Measurements from ENCODE around the gene CWC27. TPM values are rescaled to one million over a fixed set of nuclear protein-coding genes. Genes with fewer than 3 reads are reported as not detected.
A peak's percentile ranks its signal among the peaks of the same experiment; 100 is the strongest.

Gene CWC27
- total RNA-seq, 1 donor from 2014 or later: 23.3 TPM

DNA sequence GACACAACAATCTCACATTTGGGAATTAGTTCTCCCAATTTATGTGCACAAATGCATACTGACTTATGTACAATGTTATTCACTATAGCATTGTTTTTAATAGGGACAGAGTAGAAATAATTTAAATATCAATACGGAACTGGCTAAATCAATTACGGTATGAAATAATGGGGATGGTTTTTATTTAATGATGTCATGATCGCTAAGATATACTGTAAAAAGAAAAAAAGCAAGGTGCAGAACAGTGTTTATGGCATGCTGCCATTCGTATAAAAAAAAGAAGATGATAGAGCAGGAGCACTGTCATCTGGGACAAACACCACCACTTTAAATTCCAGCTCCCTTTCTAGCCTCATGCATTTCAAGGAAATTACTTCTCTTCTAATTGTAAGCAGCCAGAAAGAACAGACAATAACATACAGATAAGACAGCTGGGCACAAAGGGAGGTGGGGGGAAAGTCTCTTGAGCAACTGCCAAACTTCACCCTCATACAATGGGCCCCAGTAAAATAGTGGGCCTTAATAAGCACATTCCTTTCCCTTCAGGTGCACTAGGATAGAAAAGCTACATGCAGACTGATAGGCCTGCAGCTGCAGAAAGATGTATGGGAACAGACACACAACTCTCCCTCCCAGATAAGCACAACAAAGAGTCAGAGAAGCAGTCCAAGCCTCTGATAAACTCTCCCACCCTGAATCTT is 8.6 kb upstream of the CWC27 start:
- Mint-ChIP-seq H3K36me3 (ENCODE audit: unreplicated experiment) (no peaks in the 10 kb centered on the region), H3K27me3 (ENCODE audit: unreplicated experiment) (no peaks in the 10 kb centered on the region), H3K4me3 (ENCODE audit: unreplicated experiment) (no peak overlapping the region), H3K27ac (ENCODE audit: unreplicated experiment) (peak overlapping the region; percentile 57), H3K4me1 (ENCODE audit: low read depth, unreplicated experiment) (peaks cover 9% of the 10 kb centered on the region), H3K9me3 (ENCODE audit: unreplicated experiment) (no peaks in the 10 kb centered on the region)
- DNase-seq: no peak
- TF ChIP-seq, protein P1, sequence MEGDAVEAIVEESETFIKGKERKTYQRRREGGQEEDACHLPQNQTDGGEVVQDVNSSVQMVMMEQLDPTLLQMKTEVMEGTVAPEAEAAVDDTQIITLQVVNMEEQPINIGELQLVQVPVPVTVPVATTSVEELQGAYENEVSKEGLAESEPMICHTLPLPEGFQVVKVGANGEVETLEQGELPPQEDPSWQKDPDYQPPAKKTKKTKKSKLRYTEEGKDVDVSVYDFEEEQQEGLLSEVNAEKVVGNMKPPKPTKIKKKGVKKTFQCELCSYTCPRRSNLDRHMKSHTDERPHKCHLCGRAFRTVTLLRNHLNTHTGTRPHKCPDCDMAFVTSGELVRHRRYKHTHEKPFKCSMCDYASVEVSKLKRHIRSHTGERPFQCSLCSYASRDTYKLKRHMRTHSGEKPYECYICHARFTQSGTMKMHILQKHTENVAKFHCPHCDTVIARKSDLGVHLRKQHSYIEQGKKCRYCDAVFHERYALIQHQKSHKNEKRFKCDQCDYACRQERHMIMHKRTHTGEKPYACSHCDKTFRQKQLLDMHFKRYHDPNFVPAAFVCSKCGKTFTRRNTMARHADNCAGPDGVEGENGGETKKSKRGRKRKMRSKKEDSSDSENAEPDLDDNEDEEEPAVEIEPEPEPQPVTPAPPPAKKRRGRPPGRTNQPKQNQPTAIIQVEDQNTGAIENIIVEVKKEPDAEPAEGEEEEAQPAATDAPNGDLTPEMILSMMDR (IDR thresholded peaks at IDR 0.05; ENCODE audit: partially characterized antibody, unreplicated experiment): no peak

DNA sequence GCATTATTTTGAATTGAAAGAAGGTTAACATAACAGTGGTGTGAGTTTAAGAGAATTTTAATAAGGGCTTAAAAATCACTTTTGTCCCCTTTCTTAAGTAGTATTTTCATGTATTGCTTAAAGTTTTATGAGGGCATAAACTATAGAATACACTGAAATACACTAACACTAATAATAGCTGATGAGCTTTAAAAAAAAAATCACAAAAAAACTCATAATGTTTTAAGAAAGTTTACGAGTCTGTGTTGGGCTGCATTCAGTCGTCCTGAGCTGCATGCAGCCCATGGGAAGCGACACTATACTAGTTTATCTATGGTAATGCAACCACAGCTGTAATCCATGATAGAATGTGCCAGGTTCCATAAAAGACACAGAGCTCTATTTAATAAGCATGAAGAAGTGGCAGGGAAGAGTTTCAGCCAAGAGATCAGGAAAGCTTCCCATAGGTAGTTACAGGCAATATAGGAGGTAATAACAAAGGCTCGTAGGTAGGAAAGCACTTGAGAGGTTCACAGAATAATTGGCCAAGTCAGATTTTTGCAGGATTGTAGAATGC is 4.7 kb upstream of the CWC27 start:
- DNase-seq: no peak
- Mint-ChIP-seq H3K4me1 (ENCODE audit: low read depth, unreplicated experiment) (peaks cover 17% of the 10 kb centered on the region), H3K4me3 (ENCODE audit: unreplicated experiment) (no peak overlapping the region), H3K36me3 (ENCODE audit: unreplicated experiment) (no peaks in the 10 kb centered on the region), H3K27ac (ENCODE audit: unreplicated experiment) (no peak overlapping the region), H3K27me3 (ENCODE audit: unreplicated experiment) (no peaks in the 10 kb centered on the region), H3K9me3 (ENCODE audit: unreplicated experiment) (peaks cover 4% of the 10 kb centered on the region)
- TF ChIP-seq, protein P1 (IDR thresholded peaks at IDR 0.05; ENCODE audit: partially characterized antibody, unreplicated experiment): no peak

DNA sequence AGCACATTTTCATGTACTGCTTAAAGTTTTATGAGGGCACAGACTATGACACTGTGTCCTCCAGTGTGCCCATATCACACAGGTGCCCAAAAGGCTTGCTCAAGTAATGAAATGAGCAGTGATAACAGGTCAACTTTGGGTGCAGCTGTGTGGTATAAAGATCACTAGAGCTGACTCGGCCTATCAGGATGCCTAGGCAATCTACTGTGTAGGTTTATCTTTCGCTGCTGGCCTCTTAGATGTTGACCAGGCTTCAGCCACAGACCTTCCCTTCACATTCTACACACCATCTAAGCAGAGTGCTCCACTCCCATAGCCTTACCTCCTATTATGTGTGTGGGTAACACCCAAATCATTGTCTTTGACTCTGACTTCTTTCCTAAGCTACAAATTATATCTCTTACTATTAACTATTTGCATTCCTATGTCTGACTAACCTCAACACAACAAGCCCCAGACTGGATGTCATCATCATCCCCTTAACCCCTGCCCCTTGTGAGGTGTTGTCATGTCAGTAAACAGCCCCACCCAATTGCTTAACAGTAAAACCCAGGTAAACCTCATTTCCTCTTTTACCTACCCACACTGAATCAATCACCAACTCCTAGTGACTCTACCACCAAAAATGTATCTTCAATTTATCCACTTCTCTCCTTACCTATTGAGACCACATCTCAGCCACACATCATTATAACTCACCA is 2.8 kb upstream of the CWC27 start:
- H3K4me3 Mint-ChIP-seq (ENCODE audit: unreplicated experiment): no peak overlapping the region
- no peaks in the 10 kb centered on the region for H3K27me3 Mint-ChIP-seq (ENCODE audit: unreplicated experiment)
- TF ChIP-seq, protein P1 (IDR thresholded peaks at IDR 0.05; ENCODE audit: partially characterized antibody, unreplicated experiment): no peak
- peaks cover 5% of the 10 kb centered on the region for H3K9me3 Mint-ChIP-seq (ENCODE audit: unreplicated experiment)
- no peaks in the 10 kb centered on the region for H3K36me3 Mint-ChIP-seq (ENCODE audit: unreplicated experiment)
- no peak overlapping the region for H3K27ac Mint-ChIP-seq (ENCODE audit: unreplicated experiment)
- no peak for DNase-seq
- peaks cover 16% of the 10 kb centered on the region for H3K4me1 Mint-ChIP-seq (ENCODE audit: low read depth, unreplicated experiment)

DNA sequence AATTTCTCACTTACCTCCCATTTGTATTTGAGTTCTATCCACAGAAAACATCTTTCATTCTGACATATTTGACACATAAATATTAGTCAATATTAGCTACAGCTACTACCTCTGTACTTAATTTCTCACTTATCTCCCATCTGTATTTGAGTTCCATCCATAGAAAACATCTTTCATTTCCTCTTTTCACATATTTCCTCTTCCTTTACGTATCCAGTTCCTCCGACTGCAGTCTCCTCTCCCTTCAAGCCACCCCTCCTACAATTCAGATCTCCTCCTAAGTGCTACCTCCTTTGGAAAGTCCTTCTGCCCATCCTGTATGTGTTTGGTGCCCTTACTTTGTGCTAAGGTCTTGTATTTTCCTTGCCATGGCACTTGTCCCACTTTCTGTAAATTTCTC is 1.8 kb upstream of the CWC27 start:
- TF ChIP-seq, protein P1 (IDR thresholded peaks at IDR 0.05; ENCODE audit: partially characterized antibody, unreplicated experiment): no peak
- Mint-ChIP-seq H3K9me3 (ENCODE audit: unreplicated experiment) (peaks cover 5% of the 10 kb centered on the region), H3K4me3 (ENCODE audit: unreplicated experiment) (peak overlapping the region; percentile 99), H3K27me3 (ENCODE audit: unreplicated experiment) (no peaks in the 10 kb centered on the region), H3K4me1 (ENCODE audit: low read depth, unreplicated experiment) (peaks cover 14% of the 10 kb centered on the region), H3K36me3 (ENCODE audit: unreplicated experiment) (no peaks in the 10 kb centered on the region), H3K27ac (ENCODE audit: unreplicated experiment) (no peak overlapping the region)
- no peak for DNase-seq

DNA sequence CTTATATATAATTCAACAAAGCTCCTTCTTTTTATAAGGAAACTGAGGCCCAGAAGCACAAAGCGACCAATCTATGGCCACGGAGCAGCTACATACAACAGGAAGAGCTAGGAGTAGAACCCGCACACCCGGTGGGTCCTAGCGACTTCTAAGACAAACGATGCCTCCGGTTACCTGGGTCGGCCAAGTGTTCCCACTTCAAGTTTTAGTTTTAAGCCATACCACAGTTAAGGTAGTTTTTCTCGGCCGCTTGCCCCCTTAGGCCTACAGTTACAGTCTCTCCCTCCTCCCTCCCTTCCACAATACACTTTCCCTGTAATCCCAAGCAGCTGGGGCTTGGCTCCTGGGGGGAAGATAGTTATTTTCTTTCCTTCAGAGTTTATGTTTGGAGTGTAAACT is 772 bp upstream of the CWC27 start:
- DNase-seq: no peak
- H3K4me1 Mint-ChIP-seq (ENCODE audit: low read depth, unreplicated experiment): peaks cover 14% of the 10 kb centered on the region
- H3K4me3 Mint-ChIP-seq (ENCODE audit: unreplicated experiment): peak overlapping the region; percentile 99
- TF ChIP-seq, protein P1 (IDR thresholded peaks at IDR 0.05; ENCODE audit: partially characterized antibody, unreplicated experiment): no peak
- H3K27ac Mint-ChIP-seq (ENCODE audit: unreplicated experiment): peak overlapping the region; percentile 99
- peaks cover 5% of the 10 kb centered on the region for H3K9me3 Mint-ChIP-seq (ENCODE audit: unreplicated experiment)
- no peaks in the 10 kb centered on the region for H3K36me3 Mint-ChIP-seq (ENCODE audit: unreplicated experiment)
- H3K27me3 Mint-ChIP-seq (ENCODE audit: unreplicated experiment): no peaks in the 10 kb centered on the region
